GM18499 (cell line): ENCODE data around the gene LENEP.

Experiments used
- ATAC-seq: cut with Tn5 transposase; IDR thresholded peaks from one replicate; pipeline ENCODE4 v1.9.1; 2021; ENCODE audit warnings: moderate number of reproducible peaks; ENCODE audit not compliant: insufficient read depth, unreplicated experiment

The LENEP gene

GRCh38 chr1:155019377-155020245 is 26.2 kb downstream of the LENEP start:
- no peak for ATAC-seq

DNA sequence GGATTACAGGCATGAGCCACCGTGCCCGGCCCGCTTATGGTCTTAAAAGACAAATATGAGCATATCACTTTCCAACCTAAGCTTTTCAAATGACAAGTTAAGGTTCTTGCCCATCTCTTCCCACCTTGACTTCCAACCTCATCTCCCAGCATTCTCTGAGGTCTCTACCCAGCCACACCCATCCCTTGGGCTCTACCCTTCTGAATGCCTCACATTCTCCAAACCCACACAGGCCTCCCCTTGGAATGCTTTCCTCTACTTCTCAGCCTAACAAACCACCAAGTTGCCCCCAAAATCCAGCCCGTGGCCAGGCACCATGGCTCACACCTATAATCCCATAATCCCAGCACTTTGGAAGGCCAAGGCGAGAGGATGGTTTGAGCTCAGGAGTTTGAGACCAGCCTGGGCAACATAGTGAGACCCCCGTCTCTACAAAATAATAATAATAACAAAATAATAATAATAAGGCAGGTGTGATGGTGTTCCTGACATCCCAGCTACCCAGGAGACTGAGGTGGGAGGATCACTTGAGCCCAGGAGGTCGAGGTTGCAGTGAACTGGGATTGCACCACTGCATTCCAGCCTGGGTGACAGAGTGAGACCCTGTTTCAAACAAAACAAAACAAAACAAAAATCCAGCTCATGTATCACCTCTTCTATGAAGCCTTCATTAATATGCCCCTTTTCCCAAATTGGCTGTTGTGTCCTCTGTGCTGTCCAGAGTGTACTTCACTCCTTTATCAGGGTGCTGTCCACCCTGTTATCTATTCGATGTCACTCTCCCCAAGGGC is 28.9 kb downstream of the LENEP start:
- no peak for ATAC-seq

DNA sequence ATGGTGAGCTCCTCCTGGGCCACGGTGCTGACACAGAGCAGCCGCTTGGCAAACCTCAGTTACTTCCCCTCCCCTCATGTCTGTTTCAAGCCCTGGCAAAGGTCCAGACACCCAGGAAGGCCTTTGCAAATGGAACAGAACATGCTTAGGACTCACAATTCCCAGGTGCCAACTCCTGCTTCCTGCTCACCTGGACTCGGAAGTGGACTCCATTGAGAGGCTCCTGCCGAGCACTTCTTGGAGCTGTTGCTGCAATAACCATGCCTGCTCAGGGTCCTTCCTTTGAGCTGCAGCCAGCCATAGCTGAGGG is 29.5 kb downstream of the LENEP start:
- ATAC-seq = no peak

DNA sequence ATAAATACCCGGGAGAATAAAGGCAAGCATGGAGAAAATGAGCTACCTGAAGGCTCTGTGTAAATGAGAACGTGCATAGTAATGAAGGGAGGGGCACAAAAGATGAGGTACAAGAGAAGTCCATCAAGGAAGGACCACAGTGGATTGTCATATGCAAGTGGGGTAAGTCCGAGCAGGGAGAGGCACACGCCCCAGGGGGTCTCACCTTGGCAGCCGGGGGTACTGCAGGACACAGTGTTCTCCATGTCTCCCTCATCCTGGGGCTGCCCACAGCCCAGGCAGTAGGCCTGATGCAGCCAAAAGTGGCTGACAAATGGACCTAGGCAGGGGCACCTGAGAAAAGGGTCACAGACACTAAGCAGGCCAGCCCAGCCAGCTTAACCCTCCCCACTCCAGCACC is 30.2 kb downstream of the LENEP start:
- no peak for ATAC-seq

DNA sequence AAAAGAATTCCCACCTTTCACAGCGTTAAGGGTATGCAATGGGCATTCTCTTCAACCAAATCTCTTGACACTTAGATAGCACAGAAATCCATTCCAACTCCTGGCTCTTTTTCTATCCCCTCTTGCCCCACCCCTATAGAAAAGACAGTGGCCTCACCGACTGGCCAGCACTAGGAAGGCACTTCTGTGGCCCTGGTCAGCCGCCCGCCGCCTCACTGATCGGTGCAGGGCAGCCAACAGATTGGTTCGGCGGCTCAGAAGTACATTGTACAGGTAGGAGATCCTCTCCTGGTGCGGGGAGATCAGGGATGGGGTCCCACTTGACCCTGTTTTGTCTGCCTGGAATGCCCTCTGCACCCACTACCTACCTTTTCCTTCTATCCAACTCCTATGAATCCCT is 30.9 kb downstream of the LENEP start:
- ATAC-seq = no peak

DNA sequence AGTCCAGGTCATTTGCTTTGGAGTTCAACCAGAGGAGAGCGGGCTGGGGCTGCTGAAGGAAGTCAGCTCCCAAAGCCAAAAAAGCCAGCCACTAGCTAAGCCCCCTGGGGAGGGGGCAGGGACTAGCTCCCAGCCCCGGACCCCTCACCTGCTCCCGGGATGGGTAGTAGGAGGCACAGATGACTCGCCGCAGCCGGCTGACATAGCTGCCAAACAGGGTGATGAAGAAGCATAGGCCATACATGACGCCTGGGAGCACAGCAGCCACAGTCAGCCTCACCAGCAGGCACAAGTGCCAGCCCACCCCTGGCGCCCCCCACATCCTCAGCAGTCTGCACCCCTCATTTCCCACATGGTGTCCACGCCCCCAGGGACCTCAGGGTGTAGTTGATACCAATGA is 32.8 kb downstream of the LENEP start:
- no peak for ATAC-seq

GRCh38 chr1:155026588-155026987 is 33.2 kb downstream of the LENEP start:
- ATAC-seq = no peak

DNA sequence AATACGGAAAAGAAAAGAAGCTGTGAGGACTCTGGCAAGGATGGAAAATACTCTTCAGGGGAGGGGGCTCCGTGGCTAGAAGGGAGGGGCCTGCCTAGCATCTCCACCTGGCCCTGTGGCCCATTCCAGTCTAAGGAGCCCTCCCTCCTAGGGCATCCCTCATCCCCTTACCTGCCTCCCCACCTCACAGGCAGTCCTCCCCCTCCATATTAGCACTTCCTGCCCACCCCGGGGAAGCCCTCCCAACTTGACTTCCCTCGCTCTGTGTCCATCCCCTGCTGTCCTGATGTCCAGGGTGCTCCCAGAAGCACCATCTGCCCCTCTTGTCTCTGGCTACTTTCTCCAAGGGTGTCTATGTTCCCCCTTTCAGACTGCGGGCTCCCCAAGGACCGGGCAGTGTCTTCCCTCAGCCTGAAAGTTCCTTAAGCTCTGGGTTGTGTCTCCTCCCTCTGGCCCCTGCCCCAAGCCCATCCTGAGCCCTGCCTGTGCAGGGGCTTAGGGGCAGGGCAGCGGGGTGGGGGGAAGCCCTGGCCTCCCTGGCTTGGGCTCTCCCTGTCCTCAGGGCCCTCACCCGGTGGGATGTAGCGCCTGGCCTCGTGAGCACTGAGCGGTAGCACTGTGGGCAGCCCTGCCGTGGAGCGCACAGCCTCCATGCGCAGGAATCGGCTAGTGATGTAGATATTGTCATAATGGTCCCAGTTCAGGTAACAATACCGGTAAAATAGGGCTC is 36.3 kb downstream of the LENEP start:
- ATAC-seq = no peak

- no peak for ATAC-seq
These were observed 36.9 kb downstream of the LENEP start for GRCh38 chr1:155030243-155030795.

GRCh38 chr1:155030899-155031298 is 37.5 kb downstream of the LENEP start:
- no peak for ATAC-seq

DNA sequence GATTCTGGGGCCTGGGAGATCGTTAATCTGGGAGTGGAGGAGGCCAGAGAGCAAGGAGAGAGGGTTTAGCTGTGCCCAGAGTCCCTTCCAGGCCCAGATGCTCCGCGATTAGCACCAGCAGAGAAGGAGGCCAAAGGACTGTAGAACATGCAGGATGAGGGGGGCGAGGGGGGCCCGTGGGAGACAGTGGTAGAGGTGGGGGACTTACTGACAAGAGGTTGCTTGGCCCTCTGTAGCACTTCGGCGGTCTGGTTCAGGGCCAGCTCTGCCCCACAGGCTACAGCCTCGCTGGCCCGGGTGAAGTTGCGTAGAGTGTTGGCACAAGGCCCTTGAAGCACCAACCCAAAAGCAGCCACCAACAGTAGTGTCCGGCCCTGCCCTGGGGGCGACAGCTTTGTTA is 39.5 kb downstream of the LENEP start:
- ATAC-seq = no peak

- ATAC-seq = no peak
These were observed 40.1 kb downstream of the LENEP start, which contains the start of the genes DCST1 and DCST2 for GRCh38 chr1:155033524-155033923. DCST1 (plus strand) TSS chr1:155033824; CDS start chr1:155034037, 213 bp downstream. DCST2 (minus strand) TSS chr1:155033781; CDS start chr1:155033701, 80 bp downstream.

GRCh38 chr1:155034318-155035208 is 41.2 kb downstream of the LENEP start:
- ATAC-seq = no peak

- no peak for ATAC-seq
These were observed 42.5 kb downstream of the LENEP start for GRCh38 chr1:155035936-155036335.

- no peak for ATAC-seq
These were observed 43.7 kb downstream of the LENEP start for GRCh38 chr1:155037043-155037442.

DNA sequence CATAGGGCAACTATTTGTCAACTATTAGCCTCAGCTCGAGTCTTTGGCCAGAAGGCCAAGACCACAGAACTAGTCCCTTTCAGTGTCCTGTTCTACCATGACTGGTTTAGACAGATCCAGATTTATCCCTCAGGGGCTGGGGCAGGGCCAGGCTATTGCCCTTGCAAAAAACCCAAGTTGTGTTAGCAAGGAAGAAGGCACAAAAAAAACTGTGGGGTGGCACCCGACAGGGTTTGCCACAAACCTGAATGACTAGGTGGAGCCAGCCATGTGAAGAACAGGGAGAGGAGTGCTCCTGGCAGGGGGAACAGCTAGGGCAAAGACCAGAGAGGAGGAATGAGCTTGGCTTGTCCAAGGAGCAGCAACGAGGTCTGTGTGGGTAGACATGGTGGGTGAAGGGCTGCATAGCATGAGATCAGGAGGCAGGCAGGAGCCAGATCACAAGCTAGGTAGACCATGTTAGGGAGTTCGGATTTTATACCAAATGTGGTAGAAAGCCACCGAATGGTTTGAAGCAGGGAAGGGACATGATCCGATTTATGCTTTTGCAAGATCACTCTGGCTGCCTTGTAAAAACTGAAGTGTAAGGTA is 44.6 kb downstream of the LENEP start:
- no peak for ATAC-seq

DNA sequence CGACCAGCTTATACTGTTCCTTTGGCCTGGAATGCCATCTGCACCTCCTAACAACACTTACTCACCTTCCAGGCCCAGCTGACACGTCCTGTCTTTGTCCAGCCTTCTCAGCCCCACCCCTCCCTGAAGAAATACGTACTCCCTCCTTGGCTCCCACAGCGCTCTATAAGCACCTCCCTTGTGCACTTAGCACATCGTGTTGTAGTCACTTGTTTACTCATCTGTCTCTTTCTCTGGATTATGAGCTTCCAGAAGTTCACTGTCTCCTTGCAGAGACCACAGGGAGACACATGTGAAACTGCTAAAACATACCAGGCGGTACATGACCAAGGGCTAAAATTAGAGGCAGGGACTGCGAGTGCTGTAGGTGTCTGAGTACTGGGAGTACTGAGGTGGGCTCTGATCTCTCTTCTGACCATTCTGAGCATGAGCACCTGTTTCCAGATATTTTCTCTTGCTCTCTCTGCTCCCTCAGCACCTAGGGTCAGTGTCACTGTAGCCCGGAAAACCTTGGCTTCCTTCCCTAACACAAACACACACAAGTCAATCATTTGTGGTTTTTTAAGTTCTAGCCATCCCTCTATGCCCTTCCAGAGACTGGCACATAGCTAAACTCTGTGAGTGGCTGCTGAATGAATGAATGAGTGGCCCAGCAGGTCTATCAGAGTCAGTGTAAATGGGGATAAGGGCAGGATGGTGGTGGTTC is 45.4 kb downstream of the LENEP start:
- no peak for ATAC-seq

- ATAC-seq = no peak
These were observed 45.9 kb downstream of the LENEP start for GRCh38 chr1:155039308-155039669.
